Esophagus squamous epithelium (tissue), 4 donors: ENCODE results near the gene MIER2.

ENCODE experiments used
- CTCF ChIP-seq, 6 experiments: fragments of 450-650 bp in 4 of 6; fragments of 200-600 bp in 2 of 6; sonication (generic) in 2 of 6; IDR thresholded peaks; one replicate each; pipeline ENCODE4 v1.5.1; 2016 to 2019; ENCODE audit warnings: antibody characterized with exemption in 6 of 6, mild to moderate bottlenecking in 4 of 6, moderate library complexity in 4 of 6
- POLR2A ChIP-seq, 4 donors: fragments of 450-650 bp; IDR thresholded peaks; one replicate each; pipeline ENCODE4 v1.6.1; 2017; ENCODE audit warnings: antibody characterized with exemption in 4 of 4, mild to moderate bottlenecking in 4 of 4, moderate library complexity in 3 of 4

GRCh38 chr19:359653-359925, 15.0 kb upstream of the MIER2 start:
- no peak for TF ChIP-seq CTCF (IDR thresholded peaks at IDR 0.05)
- no peak for TF ChIP-seq POLR2A (IDR thresholded peaks at IDR 0.05)
